ENCODE results near the gene SIRPD. TPM values are rescaled to one million over a fixed set of nuclear protein-coding genes. Genes with fewer than 3 reads are reported as not detected.

SIRPD gene
- total and polyA plus RNA-seq, 2 of the 8 experiments (the other 6 are each of a cell fraction or from before 2014, with no cell fraction given), result not detected

GRCh38 chr20:1534526-1534925 lies 23.0 kb downstream of the SIRPD start (continued):
- TF ChIP-seq CHD7 (IDR thresholded peaks at IDR 0.05; ENCODE audit: insufficient replicate concordance, low read length) (no peak), SP4 (IDR thresholded peaks at IDR 0.05; ENCODE audit: low read length) (no peak), SP1 (IDR thresholded peaks at IDR 0.05; ENCODE audit: low read depth, low read length) (no peak), POLR2AphosphoS5 (IDR thresholded peaks at IDR 0.05; ENCODE audit: low read depth, low read length) (no peak), ASH2L (IDR thresholded peaks at IDR 0.05; ENCODE audit: low read length) (no peak)

Data from H1 (cell line).